ENCODE measurements around the gene PKDCC. TPM values are rescaled to one million over a fixed set of nuclear protein-coding genes. Genes with fewer than 3 reads are reported as not detected.
"Not testable (repeated sequence)": the region's sequence is repeated elsewhere in the genome, so short reads cannot be mapped to it uniquely, and the experiment has no call there.

The PKDCC gene
- total RNA-seq, 2 donors from 2014 or later: 25.7 to 93.9 TPM

GRCh38 chr2:42032745-42033144 is 15.1 kb upstream of the PKDCC start:
- TF ChIP-seq CTCF (IDR thresholded peaks at IDR 0.05): no peak
- TF ChIP-seq POLR2A (IDR thresholded peaks at IDR 0.05): no peak
- no peak for DNase-seq
- H3K36me3 ChIP-seq (replicated peaks in 1 of 2; ENCODE audit: insufficient read depth in 1 of 2, low read depth in 2 of 2): no peaks in the 10 kb centered on the region
- WGBS, 2 donors: 51 to 59% methylated on average over 11 of the region's 11 CpGs
- intact Hi-C loops (cut with DNase I): no loop called here
- ATAC-seq: no peak
- H3K27me3 ChIP-seq: no peaks in the 10 kb centered on the region
- no peak overlapping the region for H3K4me3 ChIP-seq
- H3K9me3 ChIP-seq: no peaks in the 10 kb centered on the region
- no peaks in the 10 kb centered on the region for H3K4me1 ChIP-seq
- H3K27ac ChIP-seq: no peak overlapping the region

DNA sequence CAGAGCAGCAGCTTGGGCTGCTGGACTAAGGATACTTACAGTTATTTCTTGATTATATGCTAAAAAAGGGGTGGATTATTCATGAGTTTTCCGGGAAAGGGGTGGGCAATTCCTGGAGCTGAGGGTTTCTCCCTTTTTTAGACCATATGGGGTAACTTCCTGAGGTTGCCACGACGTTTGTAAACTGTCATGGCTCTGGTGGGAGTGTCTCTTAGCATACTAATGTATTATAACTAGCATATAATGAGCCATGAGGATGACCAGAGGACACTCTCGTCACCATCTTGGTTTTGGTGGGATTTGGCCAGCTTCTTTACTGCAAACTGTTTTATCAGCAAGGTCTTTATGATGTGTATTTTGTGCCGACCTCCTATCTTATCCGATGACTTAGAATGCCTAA is 13.7 kb upstream of the PKDCC start:
- H3K27ac ChIP-seq; ATAC-seq; intact Hi-C loops (cut with DNase I); H3K27me3 ChIP-seq; H3K4me3 ChIP-seq; H3K4me1 ChIP-seq; H3K9me3 ChIP-seq; H3K36me3 ChIP-seq (replicated peaks in 1 of 2; ENCODE audit: insufficient read depth in 1 of 2, low read depth in 2 of 2); DNase-seq: not testable (repeated sequence)
- 65 to 67% methylated on average over 6 of the region's 6 CpGs for WGBS, 2 donors

DNA sequence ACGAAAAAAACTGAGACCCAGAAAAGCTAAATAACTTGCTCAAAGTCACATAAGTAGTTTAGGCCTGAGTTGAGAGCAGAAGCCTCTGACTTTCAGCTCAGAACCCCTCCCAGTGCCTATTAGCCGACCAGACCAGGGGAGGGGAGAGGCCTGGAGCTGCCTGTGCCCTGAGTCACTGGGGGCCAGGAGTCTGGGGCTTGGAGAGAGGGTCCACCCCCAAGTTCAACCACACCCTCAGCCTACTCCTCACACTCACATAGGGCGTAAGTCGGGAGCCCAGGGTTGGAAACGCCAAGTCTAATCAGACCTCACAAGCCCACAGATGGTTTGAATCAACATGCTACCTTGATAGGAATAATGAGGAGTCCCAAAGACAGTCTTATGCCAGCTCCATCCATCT is 12.6 kb upstream of the PKDCC start:
- 60 to 94% methylated on average over 1 to 5 of the region's 5 CpGs for WGBS, 2 donors
- DNase-seq: no peak

DNA sequence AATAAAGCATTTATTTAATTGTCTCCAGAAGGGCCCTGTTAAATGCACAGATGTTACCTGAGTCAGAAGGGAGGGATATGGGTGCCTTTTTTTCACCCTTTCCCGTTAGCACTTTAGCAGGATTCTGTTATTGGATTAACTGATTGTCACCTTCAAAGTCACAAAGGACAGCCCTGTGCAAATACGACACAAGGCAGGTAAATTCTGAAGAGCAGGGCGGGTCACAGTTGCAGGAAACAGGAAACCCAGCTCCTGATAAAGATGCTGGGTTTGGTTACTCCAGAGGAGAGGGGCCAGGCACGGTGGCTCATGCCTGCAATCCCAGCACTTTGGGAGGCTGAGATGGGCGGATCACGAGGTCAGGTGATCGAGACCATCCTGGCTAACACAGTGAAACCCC is 11.4 kb upstream of the PKDCC start:
- Histone ChIP-seq H3K4me3 (no peak overlapping the region), H3K27me3 (no peaks in the 10 kb centered on the region), H3K27ac (no peak overlapping the region), H3K9me3 (no peaks in the 10 kb centered on the region), H3K36me3 (replicated peaks in 1 of 2; ENCODE audit: insufficient read depth in 1 of 2, low read depth in 2 of 2) (no peaks in the 10 kb centered on the region), H3K4me1 (no peaks in the 10 kb centered on the region)
- intact Hi-C loops (cut with DNase I): no loop called here
- WGBS, 2 donors: 54 to 60% methylated on average over 7 of the region's 7 CpGs
- ATAC-seq (no peak), DNase-seq (no peak)
- TF ChIP-seq POLR2A (IDR thresholded peaks at IDR 0.05): no peak
- no peak for TF ChIP-seq CTCF (IDR thresholded peaks at IDR 0.05)

More for the DNA sequence above, 12.6 kb upstream of the PKDCC start:
- TF ChIP-seq POLR2A (IDR thresholded peaks at IDR 0.05): no peak
- TF ChIP-seq CTCF (IDR thresholded peaks at IDR 0.05): no peak
- no peaks in the 10 kb centered on the region for H3K9me3 ChIP-seq
- no peaks in the 10 kb centered on the region for H3K27me3 ChIP-seq
- H3K27ac ChIP-seq: no peak overlapping the region
- no peaks in the 10 kb centered on the region for H3K4me1 ChIP-seq
- no peak overlapping the region for H3K4me3 ChIP-seq
- ATAC-seq: no peak
- H3K36me3 ChIP-seq (replicated peaks in 1 of 2; ENCODE audit: insufficient read depth in 1 of 2, low read depth in 2 of 2): no peaks in the 10 kb centered on the region
- intact Hi-C loops (cut with DNase I): no loop called here

DNA sequence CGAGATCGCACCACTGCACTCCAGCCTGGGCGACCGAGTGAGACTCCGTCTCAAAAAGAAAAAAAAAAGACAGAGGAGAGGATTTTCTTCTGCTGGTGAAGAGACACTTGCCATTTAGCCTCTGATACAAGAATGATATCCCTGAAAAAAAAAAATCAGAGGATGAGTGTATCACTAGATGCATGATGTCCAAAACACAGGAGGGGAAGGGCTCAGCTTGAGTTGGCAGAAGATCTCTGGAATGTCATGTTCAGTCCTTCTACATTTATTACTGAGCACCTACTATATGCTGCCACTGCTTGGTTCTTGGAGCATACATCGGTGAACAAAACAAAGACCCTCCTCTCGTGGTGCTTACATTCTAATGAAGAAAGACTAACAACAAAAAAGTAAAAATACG is 10.9 kb upstream of the PKDCC start:
- Histone ChIP-seq H3K27me3 (no peaks in the 10 kb centered on the region), H3K4me3 (no peak overlapping the region), H3K4me1 (no peaks in the 10 kb centered on the region), H3K36me3 (replicated peaks in 1 of 2; ENCODE audit: insufficient read depth in 1 of 2, low read depth in 2 of 2) (no peaks in the 10 kb centered on the region), H3K27ac (no peak overlapping the region), H3K9me3 (no peaks in the 10 kb centered on the region)
- intact Hi-C loops (cut with DNase I): no loop called here
- DNase-seq: no peak
- WGBS, 2 donors: 79 to 86% methylated on average over 8 of the region's 8 CpGs
- ATAC-seq: no peak
- TF ChIP-seq CTCF (IDR thresholded peaks at IDR 0.05) (no peak), POLR2A (IDR thresholded peaks at IDR 0.05) (no peak)

Measured in body of pancreas (tissue), 4 donors.